NCI-H128 (cell line): ENCODE results near the gene PHLDA3.

Experiments
- DNase-seq: peaks from one replicate; lab custom pipeline; 2025; ENCODE audit not compliant: unreplicated experiment; lab: John Stamatoyannopoulos, UW

PHLDA3 gene

GRCh38 chr1:201468844-201469644 lies at the start of gene PHLDA3:
TSS of gene PHLDA3 (minus strand) at chr1:201469188. CDS start at chr1:201468786, 402 bp downstream.
- peak; percentile 56 for DNase-seq

DNA sequence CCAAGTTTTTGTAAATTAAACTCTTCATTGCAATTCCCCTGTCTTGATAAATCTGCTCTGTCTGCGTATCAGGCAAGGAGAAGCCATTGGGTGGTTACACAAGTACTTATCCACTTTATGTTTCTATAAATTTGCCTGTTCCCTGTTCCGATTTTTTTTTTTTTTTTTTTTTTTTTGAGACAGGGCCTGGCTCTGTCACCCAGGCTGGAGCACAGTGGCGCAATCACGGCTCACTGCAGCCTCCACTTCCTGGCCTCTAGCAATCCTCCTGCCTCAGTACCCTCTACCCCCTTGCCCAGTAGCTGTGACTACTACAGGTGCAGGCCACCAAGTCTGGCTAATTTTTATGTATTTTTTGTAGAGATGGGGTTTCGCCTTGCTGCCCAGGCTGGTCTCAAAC lies 49.1 kb upstream of the PHLDA3 start:
- DNase-seq, result no peak

- no peak for DNase-seq
Measured at GRCh38 chr1:201517631-201518030, 48.6 kb upstream of the PHLDA3 start.

DNA sequence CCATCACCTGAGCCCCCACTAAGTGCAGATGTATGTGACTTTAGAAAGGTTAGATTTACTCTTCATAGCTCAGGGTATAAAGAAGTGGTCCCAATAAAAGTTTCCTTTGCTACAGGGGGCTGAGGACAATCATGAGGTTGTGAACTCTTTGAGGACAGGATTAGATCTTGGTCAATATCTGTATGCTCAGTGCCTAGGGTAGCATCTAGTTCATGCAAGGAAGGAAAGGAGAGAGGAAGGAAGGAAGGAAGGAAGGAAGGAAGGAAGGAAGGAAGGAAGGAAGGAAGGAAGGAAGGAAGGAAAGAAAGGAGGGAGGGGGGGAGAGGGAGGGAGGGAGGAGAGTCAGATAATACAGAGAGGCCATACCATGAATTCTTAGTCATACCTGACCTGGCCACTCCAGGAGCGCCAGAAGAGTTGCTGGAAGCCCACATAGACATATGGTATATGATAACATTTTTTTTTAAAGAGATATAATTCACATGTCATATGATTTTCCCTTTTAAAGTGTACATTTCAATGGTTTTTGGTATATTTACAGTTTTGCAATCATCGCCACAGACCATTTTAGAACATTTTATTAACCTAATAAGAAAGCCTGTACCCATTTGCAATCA lies 47.6 kb upstream of the PHLDA3 start:
- no peak for DNase-seq

- DNase-seq, result no peak
Measured at GRCh38 chr1:201515895-201516294, 46.9 kb upstream of the PHLDA3 start.

DNA sequence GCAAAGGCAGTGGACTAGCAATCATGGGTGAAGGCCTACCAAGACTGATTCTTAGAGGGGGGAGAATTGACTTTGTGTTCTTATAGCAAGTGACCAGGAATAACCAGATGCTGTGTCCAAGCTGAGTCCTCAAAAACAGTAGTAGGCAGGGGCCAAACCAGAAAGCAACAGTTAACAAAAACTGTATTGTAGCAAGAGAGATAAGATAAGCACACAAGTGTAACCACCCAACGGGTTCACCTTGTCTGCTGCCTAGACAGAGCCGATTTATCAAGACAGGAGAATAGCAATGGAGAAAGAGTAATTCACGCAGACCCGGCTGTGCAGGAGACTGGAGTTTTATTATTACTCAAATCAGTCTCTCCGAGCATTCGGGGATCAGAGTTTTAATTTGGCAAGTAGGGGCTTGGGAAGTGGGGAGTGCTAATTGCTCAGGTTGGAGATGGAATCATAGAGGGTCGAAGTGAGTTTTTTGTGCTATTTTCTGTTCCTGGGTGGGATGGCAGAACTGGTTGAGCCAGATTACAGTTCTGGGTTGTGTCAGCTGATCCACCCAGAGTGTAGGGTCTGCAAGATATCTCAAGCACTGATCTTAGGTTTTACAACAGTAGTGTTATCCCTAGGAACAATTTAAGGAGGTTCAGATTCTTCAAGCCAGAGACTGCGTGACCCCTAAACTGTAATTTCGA lies 46.2 kb upstream of the PHLDA3 start:
- no peak for DNase-seq

GRCh38 chr1:201514466-201514865 lies 45.5 kb upstream of the PHLDA3 start:
- DNase-seq, result no peak

DNA sequence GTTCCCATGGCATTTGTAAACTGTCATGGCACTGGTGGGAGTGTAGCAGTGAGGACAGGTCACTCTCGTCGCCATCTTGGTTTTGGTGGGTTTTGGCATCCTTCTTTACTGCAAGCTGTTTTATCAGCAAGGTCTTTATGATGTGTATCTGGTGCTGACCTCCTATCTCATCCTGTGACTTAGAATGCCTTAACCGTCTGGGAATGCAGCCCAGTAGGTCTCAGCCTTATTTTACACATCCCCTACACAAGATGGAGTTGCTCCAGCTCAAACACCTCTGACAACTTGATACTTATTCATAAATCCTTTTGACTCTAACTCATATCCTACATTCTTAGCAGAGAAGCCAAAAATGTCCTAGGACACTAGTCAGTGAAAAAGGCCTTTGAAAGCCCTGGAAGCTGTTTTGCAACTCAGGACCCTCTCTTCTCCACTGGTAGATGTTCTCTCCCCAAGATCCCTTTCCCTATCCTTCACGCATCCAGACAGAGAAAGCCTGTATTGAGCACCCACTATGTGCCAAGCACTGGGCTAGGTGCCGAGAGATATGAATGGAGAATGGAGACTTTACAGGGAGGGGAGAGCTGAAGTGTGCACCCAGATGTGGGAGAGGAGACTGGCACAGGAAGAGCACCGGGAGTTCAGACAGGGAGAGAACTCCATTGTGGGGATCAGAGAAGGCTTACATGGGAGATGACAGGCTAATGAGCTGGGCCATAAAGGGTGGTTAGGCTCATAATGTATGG lies 44.7 kb upstream of the PHLDA3 start:
- DNase-seq, result no peak

DNA sequence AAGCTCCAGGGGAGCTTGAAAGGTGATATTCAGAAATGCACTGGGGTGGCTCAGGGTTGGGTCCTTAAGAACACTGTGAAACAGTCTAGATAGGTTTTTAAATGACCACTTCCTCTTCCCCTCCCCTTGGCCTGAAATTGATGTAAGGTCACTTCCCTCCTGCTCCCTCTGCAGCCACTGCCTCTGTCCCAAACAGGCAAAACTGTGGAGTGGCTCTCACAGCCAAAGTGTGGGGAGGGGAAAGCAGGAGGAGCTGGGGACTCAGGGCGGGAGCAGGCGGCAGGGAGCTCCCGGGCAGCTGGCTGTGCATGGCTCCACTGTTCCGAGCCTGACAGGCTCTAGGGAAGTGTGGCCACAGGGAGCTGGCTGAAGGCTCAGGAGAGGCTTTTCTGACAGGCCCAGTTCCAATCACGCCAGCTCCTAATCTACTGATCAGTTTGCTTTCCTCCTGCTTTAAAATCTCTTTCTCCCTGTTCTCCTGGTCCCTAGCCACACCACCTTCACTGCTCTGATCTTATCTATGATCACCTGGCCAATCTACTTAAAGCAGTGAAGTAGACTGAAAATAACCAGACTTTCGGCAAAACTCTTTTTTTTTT lies 43.1 kb upstream of the PHLDA3 start:
- DNase-seq, result no peak

- no peak for DNase-seq
Measured at GRCh38 chr1:201511396-201511940, 42.5 kb upstream of the PHLDA3 start.

DNA sequence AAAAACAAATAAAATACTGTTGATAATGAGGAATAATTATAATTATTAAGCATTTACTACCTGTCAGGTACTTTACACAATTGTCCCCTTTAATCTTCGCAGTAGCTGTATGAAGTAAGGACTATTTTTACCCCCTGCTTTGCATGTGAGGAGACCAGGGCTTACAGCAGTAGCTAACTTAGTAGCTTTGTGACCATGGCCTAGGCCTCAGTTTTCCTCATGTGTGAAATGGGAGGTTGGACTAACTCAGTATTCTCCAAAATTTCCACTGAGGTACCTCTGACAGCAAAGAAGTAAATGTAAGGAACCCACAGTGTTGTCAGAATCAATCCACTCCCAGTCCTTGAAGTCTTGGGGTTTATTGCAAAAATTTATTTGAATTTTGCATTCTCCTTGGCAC lies 41.7 kb upstream of the PHLDA3 start:
- DNase-seq, result no peak

DNA sequence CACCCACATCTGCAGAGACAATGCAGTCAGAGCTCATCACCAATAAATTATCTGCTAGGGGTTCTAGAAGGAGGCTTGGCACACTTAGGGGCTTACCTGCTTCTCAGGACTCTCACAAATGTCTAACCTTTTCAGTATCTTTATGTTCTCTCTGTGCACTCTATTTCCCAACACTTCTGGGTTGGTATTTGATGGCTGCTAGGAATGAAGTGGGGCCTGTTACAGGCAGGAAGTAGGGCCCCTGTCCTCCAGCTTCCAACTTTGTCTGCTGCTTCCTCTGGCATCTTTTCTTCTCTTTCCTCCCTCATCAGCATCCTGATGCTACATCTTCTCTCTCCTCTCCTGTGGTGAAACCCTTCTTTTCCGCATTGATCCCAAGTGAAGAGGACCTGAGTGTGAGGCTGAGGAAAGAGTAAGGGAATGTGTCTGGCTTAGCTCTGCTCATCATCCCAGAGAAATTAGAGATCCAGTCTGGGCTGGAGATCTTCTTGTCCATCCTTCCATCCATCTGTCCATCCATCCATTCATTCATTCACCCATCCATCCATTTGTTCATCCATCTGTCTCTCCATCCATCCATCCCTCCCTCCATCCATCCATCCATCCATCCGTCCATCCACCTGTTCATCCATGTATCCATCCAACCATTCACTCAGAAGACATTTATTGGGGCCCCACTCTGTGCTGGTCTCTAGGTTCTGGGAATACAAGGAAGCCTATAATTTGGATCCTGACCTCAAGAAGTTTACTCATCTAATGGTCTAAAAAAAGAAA lies 40.8 kb upstream of the PHLDA3 start:
- no peak for DNase-seq

DNA sequence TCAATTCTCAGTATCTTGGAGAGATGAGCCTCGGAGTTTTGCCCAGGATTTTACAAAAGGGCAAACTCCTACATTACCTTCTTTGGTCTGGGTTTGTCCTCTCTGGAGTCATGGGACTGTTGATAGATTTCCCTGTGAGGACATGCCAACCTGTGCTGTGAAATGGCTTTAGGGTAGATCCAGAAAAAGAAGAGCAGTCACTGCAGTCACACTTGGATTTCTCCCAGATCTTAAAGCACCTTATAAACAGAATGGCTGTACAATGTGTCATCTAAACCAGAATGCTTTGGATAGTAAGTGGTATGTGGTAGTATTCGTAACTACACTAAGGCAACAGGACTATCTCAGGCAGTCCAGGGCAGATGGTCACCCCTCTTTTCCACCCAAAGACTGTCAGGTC lies 39.8 kb upstream of the PHLDA3 start:
- no peak for DNase-seq

GRCh38 chr1:201507360-201507675 lies 38.3 kb upstream of the PHLDA3 start:
- DNase-seq, result no peak

DNA sequence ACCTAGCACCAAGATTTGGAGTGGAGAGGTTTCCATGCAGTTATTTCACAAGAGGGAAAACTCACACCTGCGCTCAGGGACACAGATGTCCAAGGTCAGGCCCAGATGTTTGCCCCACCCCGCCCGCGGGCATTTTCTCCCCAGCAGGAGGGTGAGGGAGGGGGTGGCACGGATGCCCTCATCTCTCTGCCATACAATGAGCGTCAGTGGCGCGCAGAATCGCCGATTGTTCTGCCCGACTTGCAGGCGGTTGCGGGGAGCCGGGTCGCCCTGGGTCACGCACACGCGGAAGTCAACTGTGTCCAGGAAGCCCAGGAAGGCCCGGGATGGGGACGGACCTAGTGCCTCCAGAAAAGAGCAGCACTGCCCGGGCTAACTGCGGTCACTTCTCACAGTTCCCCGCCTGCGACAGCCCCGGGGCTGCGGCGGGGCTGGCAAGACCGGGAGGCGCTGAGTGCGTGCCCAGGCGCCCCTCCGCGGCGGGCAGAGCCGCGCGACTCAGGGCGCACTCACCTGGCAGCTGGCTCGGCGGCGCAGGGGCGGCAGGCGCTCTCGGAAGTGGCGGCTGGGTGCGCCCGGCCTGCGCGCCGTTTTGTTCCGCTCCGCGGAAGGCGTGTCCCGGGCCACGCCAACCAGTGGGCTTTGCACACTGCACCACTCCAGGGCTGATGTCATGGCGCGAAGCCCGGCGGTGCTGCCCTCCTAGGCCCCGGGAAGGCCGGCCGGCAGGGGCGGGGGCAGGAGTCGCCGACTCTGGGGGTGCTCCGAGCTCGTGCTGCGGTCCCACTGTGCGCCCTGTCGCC lies 37.8 kb upstream of the PHLDA3 start, which contains the start of gene CSRP1:
TSS of gene CSRP1 (minus strand) at position 567 of the 803 bp plus-strand sequence. CDS start 10,820 bp downstream, outside the sequence.
- DNase-seq, result peak; percentile 44

DNA sequence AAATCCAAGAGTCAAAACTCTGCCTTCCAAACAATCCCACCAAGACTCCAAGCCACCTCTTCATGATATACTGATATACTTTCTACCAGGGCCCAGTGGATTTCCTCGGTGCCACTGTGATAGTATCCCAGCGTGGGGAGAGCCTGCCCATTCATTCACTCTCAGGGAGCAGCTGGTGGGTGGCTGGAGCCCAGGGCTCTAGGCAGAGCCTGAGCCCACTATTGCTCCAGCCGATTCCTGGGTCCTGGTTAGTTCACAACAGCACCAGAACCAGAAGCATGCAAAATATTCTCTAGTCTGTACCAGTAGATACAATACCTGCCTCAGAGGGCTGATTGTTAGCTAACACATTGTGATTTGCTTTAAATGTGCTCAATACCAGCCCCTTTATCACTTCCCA lies 37.1 kb upstream of the PHLDA3 start:
- DNase-seq, result no peak

- no peak for DNase-seq
Measured at GRCh38 chr1:201505503-201505890, 36.5 kb upstream of the PHLDA3 start.

GRCh38 chr1:201504799-201505502 lies 36.0 kb upstream of the PHLDA3 start:
- no peak for DNase-seq
